ENCODE measurements around the gene PTPA.

DNA sequence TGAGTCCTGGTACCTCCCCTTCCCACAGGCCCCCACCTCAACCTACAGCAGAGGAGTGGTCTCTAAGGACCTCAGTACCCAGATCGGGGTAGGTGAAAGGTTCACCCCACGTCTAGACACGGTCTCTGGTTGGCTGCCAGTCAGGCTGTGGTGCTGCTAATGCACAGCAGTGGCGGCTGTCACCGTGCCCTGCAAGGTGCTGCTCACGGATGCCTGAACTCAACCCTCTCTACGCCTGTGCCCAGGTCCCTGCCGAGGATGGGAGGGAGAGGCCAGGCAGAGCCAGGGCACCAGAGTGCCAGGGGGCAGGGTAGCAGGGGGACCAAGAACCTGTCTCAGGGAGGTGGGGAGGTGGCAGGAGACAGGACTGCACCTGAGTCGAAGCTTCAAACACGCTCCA is 52.5 kb downstream of the PTPA start:
- TF ChIP-seq, protein P1, sequence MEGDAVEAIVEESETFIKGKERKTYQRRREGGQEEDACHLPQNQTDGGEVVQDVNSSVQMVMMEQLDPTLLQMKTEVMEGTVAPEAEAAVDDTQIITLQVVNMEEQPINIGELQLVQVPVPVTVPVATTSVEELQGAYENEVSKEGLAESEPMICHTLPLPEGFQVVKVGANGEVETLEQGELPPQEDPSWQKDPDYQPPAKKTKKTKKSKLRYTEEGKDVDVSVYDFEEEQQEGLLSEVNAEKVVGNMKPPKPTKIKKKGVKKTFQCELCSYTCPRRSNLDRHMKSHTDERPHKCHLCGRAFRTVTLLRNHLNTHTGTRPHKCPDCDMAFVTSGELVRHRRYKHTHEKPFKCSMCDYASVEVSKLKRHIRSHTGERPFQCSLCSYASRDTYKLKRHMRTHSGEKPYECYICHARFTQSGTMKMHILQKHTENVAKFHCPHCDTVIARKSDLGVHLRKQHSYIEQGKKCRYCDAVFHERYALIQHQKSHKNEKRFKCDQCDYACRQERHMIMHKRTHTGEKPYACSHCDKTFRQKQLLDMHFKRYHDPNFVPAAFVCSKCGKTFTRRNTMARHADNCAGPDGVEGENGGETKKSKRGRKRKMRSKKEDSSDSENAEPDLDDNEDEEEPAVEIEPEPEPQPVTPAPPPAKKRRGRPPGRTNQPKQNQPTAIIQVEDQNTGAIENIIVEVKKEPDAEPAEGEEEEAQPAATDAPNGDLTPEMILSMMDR (IDR thresholded peaks at IDR 0.05; ENCODE audit: poor library complexity), result no peak
- TF ChIP-seq EZH2 (IDR thresholded peaks at IDR 0.05; ENCODE audit: borderline replicate concordance) (no peak), EZH2phosphoT487 (IDR thresholded peaks at IDR 0.05; ENCODE audit: low read depth, severe bottlenecking, unreplicated experiment) (no peak)

Measured in hepatocyte (in vitro differentiated cells).